ENCODE results near the gene ACSBG1.

The ACSBG1 gene, protein sequence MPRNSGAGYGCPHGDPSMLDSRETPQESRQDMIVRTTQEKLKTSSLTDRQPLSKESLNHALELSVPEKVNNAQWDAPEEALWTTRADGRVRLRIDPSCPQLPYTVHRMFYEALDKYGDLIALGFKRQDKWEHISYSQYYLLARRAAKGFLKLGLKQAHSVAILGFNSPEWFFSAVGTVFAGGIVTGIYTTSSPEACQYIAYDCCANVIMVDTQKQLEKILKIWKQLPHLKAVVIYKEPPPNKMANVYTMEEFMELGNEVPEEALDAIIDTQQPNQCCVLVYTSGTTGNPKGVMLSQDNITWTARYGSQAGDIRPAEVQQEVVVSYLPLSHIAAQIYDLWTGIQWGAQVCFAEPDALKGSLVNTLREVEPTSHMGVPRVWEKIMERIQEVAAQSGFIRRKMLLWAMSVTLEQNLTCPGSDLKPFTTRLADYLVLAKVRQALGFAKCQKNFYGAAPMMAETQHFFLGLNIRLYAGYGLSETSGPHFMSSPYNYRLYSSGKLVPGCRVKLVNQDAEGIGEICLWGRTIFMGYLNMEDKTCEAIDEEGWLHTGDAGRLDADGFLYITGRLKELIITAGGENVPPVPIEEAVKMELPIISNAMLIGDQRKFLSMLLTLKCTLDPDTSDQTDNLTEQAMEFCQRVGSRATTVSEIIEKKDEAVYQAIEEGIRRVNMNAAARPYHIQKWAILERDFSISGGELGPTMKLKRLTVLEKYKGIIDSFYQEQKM

DNA sequence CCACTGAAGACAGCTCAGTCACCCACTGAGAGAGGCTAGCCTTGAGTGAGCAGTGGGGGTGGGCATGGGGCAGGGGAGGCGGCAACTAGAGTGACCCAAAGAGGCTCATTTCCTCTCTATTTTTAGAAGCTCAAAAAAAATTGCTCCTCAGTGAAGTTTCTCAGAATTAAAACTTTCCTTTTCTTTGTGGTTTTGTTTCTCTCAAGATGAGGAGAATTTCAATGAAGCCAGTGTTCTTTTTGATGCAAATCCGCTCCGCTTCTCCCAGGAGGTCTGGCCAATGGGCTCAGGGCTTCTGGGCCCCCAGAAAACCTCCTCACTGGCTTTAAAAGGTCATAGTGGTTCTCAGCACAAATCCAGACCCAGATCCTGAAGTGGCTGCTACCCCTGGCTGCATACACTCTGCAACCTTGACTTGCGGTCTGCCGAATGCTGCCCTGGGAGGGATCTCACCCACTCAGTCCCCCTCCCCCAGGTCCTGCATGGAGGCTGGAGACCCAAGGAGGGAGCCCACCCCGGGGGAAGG, at the start of gene ACSBG1:
TSS of gene ACSBG1 (minus strand) at position 51 of the 526 bp plus-strand sequence. CDS start 64 bp downstream, outside the sequence.
- H3K4me3 ChIP-seq, result no peak within 1 kb of the TSS
- H3K27me3 ChIP-seq, result no peaks in the 10 kb centered on the region
- H4K20me1 ChIP-seq, result no peaks in the 10 kb centered on the region
- peaks cover 32% of the 10 kb centered on the region for H3K4me1 ChIP-seq
- H3K9ac ChIP-seq, result no peak within 1 kb of the TSS
- no peaks in the 10 kb centered on the region for H3K9me3 ChIP-seq
- no peak for TF ChIP-seq Cebpa-rat (IDR thresholded peaks at IDR 0.05)
- H3K27ac ChIP-seq, result no peak within 1 kb of the TSS
- H3K36me3 ChIP-seq, result no peaks in the 10 kb centered on the region
- peak within 1 kb of the TSS; percentile 77 for H3K4me2 ChIP-seq

DNA sequence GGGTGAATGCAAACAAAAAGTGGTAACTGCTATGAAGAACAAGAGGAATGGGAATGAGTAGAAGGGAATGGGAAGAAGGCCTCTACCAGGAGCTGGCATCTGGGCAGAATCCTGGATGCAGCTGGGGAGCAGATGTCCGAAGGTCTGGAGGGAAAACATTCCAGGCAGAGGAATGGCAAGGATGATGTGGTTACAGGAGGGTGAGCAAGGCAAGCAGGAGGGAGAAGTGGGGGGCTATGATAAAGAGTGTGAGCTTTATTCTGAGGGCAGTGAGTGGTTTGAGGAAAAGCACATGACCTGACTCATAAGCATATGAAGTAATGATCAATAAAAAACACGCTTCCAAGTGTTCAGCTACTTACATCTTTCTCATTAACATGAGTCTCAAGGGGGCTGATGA, 48.0 kb upstream of the ACSBG1 start:
- no peak for TF ChIP-seq Cebpa-rat (IDR thresholded peaks at IDR 0.05)
- Histone ChIP-seq H3K27ac (no peak overlapping the region), H3K9me3 (no peaks in the 10 kb centered on the region), H3K4me1 (peaks cover 10% of the 10 kb centered on the region), H3K4me2 (no peak overlapping the region), H3K9ac (no peak overlapping the region), H3K4me3 (no peak overlapping the region), H3K36me3 (peaks cover 83% of the 10 kb centered on the region), H3K27me3 (no peaks in the 10 kb centered on the region), H4K20me1 (no peaks in the 10 kb centered on the region)

DNA sequence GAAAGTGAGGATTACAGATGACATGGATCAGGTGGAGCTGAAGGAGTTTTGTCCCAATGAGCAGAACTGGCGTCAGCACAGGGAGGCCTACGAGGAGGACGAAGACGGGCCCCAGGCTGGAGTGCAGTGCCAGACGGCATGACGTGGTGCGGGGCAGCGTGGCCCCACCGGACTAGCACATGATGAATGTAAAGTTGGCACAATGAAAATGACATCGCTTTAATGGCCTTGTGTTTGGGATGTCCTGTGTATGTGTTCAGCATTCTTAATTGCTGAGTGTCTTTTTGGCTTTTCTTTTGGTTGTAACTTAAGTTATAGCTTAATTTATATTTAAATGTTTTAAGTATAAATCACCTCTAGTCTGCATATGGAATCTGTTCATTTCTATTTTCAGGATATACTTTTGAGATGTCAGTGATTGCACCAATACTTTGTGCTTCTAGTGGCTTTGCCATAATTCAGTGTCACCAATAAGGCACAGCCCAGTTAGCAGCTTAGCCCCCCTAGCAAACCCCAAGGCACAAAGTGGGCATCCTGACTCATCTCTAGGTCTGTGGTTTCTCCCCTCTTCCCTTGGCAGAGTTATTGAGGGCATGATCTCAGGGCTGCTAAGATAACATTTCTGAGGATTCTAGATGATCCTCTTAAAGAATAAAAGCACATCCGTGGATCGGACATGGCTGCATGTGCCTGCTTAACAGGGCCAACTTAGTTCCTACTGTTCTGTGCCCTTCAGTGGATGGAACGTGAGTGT, 46.1 kb upstream of the ACSBG1 start:
- no peaks in the 10 kb centered on the region for H3K9me3 ChIP-seq

DNA sequence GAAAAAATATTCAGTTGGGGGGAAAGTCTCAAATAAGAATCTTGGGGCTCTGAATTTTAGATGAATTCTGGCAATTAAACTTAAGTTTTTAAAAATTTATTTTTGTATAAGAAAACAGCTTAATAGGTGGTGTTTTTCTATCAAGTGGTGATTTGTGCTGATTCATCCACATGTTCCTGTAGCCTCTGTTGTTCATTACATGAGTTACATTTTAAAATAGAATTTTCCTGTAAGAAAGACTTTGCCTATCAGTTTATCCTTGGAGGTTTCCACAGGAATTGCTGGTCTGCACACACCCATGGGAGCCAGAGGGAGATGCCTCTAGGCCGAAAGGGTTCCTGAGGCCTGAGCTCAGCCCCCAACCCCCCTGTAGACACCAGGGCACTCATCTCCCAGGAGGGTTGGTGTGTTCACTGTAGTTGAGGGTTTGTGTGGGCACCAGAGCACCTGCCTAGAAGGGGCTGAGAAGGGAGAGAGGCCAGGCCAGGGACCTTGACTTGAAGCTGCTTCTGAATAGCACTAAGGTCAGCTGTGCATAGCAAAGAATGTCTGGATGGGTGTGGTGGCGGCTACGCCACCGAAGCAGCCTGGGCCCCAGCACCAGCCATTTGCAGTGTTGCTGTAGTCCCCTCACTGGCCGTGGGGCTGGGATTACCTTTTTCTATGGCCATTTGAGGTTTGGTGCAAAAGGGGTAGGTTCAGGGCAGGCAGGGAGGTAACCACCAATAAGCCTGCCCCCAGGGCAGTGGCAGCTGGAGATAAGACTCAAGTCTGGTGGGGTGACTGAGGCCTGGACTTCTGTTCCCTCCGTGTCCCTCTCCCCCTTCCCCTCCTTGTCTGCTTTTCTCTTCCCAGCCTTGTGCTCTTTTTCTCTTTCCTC, 41.9 kb upstream of the ACSBG1 start:
- Histone ChIP-seq H3K4me3 (no peak overlapping the region), H3K4me1 (peaks cover 12% of the 10 kb centered on the region), H3K36me3 (peaks cover 27% of the 10 kb centered on the region), H4K20me1 (no peaks in the 10 kb centered on the region), H3K9ac (no peak overlapping the region), H3K9me3 (no peaks in the 10 kb centered on the region), H3K4me2 (no peak overlapping the region), H3K27ac (no peak overlapping the region), H3K27me3 (no peaks in the 10 kb centered on the region)
- no peak for TF ChIP-seq Cebpa-rat (IDR thresholded peaks at IDR 0.05)

More for the DNA sequence above, 46.1 kb upstream of the ACSBG1 start:
- no peaks in the 10 kb centered on the region for H3K27me3 ChIP-seq
- H3K27ac ChIP-seq, result no peak overlapping the region
- H3K4me2 ChIP-seq, result no peak overlapping the region
- H3K36me3 ChIP-seq, result peaks cover 67% of the 10 kb centered on the region
- H3K9ac ChIP-seq, result no peak overlapping the region
- no peak overlapping the region for H3K4me3 ChIP-seq
- no peak for TF ChIP-seq Cebpa-rat (IDR thresholded peaks at IDR 0.05)
- no peaks in the 10 kb centered on the region for H4K20me1 ChIP-seq
- H3K4me1 ChIP-seq, result peaks cover 16% of the 10 kb centered on the region

DNA sequence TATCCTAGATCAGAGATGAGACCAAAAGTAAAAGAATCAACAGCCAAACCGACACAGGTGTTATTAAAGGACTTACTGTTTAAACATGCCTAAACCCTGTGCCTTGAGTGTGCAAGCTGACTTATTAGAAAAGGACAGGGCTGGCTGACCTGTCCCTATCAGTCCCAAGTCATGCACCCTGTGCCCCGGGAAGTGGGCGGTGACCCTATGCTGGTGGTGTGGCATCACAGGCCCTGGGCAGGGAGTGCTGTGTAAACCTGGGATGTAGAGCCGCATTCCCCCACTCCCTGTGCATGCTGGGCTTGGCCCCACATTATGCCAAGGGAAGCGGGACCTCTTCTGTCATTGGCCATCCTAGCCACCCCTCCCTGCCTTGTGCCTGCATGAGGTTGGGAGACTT, 40.6 kb upstream of the ACSBG1 start:
- TF ChIP-seq Cebpa-rat (IDR thresholded peaks at IDR 0.05), result no peak
- H3K4me3 ChIP-seq, result no peak overlapping the region
- no peak overlapping the region for H3K9ac ChIP-seq
- no peaks in the 10 kb centered on the region for H3K9me3 ChIP-seq
- no peak overlapping the region for H3K27ac ChIP-seq
- H3K4me2 ChIP-seq, result no peak overlapping the region
- no peaks in the 10 kb centered on the region for H4K20me1 ChIP-seq
- H3K4me1 ChIP-seq, result peaks cover 12% of the 10 kb centered on the region
- H3K27me3 ChIP-seq, result no peaks in the 10 kb centered on the region
- H3K36me3 ChIP-seq, result peaks cover 14% of the 10 kb centered on the region

DNA sequence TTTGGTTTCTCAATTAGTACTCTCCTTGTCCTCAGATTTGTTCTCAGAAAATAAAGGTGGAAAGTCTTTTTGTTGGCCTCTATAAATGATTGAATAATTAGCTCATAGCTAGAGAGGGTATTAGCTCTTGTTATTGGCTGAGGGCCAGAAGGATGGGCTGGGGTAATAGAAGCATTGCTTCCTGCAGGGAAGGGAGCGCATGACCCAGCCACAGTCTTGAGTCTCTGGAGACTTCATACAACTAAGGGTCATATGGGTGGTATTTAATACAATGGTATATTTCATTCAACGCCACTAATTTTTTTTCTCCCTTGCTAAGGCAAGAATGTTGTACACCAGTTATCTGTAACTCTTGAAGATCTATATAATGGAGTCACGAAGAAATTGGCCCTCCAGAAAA, 38.4 kb upstream of the ACSBG1 start:
- TF ChIP-seq Cebpa-rat (IDR thresholded peaks at IDR 0.05), result no peak
- Histone ChIP-seq H3K4me1 (peaks cover 12% of the 10 kb centered on the region), H3K9me3 (no peaks in the 10 kb centered on the region), H3K4me2 (no peak overlapping the region), H3K4me3 (no peak overlapping the region), H3K36me3 (no peaks in the 10 kb centered on the region), H3K9ac (no peak overlapping the region), H3K27me3 (no peaks in the 10 kb centered on the region), H4K20me1 (no peaks in the 10 kb centered on the region), H3K27ac (no peak overlapping the region)

DNA sequence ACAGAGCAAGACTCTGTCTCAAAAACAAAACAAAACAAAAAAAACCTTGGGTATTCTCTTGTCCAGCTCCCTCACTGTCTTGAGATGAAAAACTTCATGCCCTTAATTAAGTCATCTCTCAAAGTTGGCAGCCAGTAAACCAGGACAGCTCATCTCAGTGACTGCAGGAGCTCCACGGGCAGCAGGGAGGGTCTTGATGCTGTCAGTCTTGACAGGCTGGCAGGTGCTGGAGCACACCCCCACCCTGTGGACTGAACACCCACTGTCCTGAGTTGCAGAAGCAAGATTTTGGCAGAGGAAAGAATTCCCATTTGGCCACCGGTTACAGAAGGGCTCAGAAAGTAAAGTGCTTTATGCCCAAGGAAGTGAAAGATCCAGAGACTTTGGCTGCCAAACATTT, 38.0 kb upstream of the ACSBG1 start:
- Histone ChIP-seq H3K9ac (no peak overlapping the region), H3K27ac (no peak overlapping the region), H3K9me3 (no peaks in the 10 kb centered on the region), H3K4me3 (no peak overlapping the region), H3K27me3 (no peaks in the 10 kb centered on the region), H4K20me1 (no peaks in the 10 kb centered on the region), H3K4me2 (no peak overlapping the region), H3K36me3 (no peaks in the 10 kb centered on the region), H3K4me1 (peaks cover 12% of the 10 kb centered on the region)
- no peak for TF ChIP-seq Cebpa-rat (IDR thresholded peaks at IDR 0.05)

DNA sequence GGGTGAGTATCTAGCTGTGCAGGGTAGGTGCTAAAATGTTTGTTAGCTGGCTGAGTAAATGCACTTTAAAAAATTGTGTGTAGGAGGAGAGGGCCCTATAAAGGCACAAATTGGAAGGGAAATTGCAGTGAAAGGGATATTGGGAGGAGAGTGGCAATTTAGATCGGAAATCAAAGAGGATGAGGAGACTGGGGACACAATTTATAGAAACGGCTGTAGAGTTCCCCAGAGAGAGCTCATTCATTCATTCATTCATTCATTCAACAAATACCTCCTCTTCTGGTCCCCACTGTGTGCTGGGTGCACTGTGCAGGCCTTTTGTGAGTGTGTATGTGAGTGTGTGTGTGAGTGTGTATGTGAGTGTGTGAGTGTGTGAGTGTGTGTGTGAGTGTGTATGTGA, 32.4 kb upstream of the ACSBG1 start:
- Histone ChIP-seq H4K20me1 (no peaks in the 10 kb centered on the region; the same call in 1 of the 2 replicates), H3K4me3 (no peak overlapping the region), H3K36me3 (no peaks in the 10 kb centered on the region), H3K4me1 (no peaks in the 10 kb centered on the region), H3K27ac (no peak overlapping the region), H3K4me2 (no peak overlapping the region), H3K9me3 (no peaks in the 10 kb centered on the region), H3K27me3 (peaks cover 44% of the 10 kb centered on the region), H3K9ac (no peak overlapping the region)
- TF ChIP-seq Cebpa-rat (IDR thresholded peaks at IDR 0.05), result no peak

DNA sequence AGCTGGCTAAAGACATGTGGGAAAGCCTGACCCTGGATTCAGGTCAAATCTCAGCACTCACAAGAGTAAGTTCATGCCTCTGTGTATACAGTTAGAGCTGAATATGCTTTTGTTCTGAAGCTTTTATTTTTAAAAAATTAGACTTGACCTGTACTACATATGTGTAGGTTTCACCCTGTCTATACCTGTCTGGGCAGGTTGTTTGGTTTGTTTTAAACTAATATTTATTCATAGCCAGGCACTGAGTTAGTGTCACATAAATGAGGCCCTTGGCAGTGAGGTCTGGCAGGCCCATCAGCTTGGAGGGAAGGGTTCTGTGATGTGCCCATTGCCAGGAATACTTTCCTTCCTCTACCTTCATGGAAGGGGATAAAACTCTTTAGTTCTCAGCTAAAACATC, 31.9 kb upstream of the ACSBG1 start:
- H3K4me1 ChIP-seq, result no peaks in the 10 kb centered on the region
- H3K9me3 ChIP-seq, result no peaks in the 10 kb centered on the region
- H3K27me3 ChIP-seq, result peaks cover 44% of the 10 kb centered on the region
- H3K36me3 ChIP-seq, result no peaks in the 10 kb centered on the region
- no peak for TF ChIP-seq Cebpa-rat (IDR thresholded peaks at IDR 0.05)
- H3K9ac ChIP-seq, result no peak overlapping the region
- H3K27ac ChIP-seq, result no peak overlapping the region
- H4K20me1 ChIP-seq, result no peaks in the 10 kb centered on the region; the same call in 1 of the 2 replicates
- no peak overlapping the region for H3K4me3 ChIP-seq
- H3K4me2 ChIP-seq, result no peak overlapping the region

Data from BLaER1 (cell line).